ENCODE results near the gene BCKDHA. TPM values are rescaled to one million over a fixed set of nuclear protein-coding genes. Genes with fewer than 3 reads are reported as not detected.

BCKDHA gene
- total and polyA plus RNA-seq, 9 donors = 3.8 to 43.8 (median 19.0) TPM

DNA sequence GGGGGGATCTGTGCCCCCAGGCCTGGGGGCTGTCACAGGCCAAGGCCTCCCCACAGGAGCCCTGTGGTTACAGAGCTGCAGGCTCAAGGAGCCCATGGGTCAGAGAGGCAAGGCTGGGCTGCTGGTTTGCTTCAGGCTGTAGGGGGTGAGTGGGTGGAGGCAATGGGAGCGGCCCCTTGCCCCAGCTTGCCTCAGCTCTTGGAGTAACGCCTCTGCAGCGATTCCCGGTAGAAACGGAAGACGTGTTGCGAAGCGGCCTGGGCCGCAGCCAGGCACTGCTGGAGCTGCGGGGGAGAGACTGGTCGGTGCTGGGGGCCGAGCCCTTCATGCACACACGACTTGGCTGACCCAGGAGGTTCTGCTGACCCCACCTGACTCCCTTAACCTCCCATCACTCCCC lies 11.2 kb upstream of the BCKDHA start:
- Histone ChIP-seq H3K4me1 (ENCODE audit: insufficient read depth) (no peaks in the 10 kb centered on the region), H3K36me3 (no peaks in the 10 kb centered on the region), H3K4me3 (no peak overlapping the region), H3K27ac (no peak overlapping the region), H3K9me3 (no peaks in the 10 kb centered on the region), H3K27me3 (no peaks in the 10 kb centered on the region)
- TF ChIP-seq EP300 (IDR thresholded peaks at IDR 0.05) (no peak), POLR2A (IDR thresholded peaks at IDR 0.05) (no peak)
- TF ChIP-seq, protein P1, sequence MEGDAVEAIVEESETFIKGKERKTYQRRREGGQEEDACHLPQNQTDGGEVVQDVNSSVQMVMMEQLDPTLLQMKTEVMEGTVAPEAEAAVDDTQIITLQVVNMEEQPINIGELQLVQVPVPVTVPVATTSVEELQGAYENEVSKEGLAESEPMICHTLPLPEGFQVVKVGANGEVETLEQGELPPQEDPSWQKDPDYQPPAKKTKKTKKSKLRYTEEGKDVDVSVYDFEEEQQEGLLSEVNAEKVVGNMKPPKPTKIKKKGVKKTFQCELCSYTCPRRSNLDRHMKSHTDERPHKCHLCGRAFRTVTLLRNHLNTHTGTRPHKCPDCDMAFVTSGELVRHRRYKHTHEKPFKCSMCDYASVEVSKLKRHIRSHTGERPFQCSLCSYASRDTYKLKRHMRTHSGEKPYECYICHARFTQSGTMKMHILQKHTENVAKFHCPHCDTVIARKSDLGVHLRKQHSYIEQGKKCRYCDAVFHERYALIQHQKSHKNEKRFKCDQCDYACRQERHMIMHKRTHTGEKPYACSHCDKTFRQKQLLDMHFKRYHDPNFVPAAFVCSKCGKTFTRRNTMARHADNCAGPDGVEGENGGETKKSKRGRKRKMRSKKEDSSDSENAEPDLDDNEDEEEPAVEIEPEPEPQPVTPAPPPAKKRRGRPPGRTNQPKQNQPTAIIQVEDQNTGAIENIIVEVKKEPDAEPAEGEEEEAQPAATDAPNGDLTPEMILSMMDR (IDR thresholded peaks at IDR 0.05) = no peak
- 23 to 48% (median 25%) methylated on average over 13 of the region's 13 CpGs for WGBS, 3 donors
- intact Hi-C loops (cut with DNase I) = no loop called here
- peak; percentile 52 to 85 (median 69) for DNase-seq

DNA sequence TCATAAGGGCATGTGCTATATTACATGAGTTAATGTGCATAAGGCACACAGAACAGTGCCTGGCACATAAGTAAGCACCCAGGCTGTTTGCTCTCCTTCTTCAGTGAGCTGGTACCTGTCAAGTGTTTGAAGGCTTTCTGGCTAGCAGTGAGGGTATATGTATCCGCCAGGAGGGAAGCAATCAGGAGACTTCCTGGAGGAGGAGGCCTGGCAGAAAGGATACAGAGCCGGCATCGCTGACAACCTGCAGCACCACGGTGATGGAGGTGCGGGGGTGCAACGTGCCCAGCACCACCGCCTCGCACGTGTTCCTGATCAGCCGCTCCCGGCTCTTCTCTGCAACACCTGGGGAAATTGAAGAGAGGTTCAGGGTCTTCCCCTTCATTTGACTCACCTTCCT lies 6.0 kb upstream of the BCKDHA start:
- DNase-seq = no peak
- no peaks in the 10 kb centered on the region for H3K9me3 ChIP-seq
- 84 to 90% (median 86%) methylated on average over 11 of the region's 11 CpGs for WGBS, 3 donors
- peaks cover 2% of the 10 kb centered on the region for H3K4me1 ChIP-seq (ENCODE audit: insufficient read depth)
- no peaks in the 10 kb centered on the region for H3K27me3 ChIP-seq
- intact Hi-C loops (cut with DNase I) = no loop called here
- no peaks in the 10 kb centered on the region for H3K36me3 ChIP-seq
- H3K4me3 ChIP-seq = no peak overlapping the region
- no peak overlapping the region for H3K27ac ChIP-seq
- TF ChIP-seq POLR2A (IDR thresholded peaks at IDR 0.05) (no peak), EP300 (IDR thresholded peaks at IDR 0.05) (no peak)
- TF ChIP-seq, protein P1 (IDR thresholded peaks at IDR 0.05) = no peak

DNA sequence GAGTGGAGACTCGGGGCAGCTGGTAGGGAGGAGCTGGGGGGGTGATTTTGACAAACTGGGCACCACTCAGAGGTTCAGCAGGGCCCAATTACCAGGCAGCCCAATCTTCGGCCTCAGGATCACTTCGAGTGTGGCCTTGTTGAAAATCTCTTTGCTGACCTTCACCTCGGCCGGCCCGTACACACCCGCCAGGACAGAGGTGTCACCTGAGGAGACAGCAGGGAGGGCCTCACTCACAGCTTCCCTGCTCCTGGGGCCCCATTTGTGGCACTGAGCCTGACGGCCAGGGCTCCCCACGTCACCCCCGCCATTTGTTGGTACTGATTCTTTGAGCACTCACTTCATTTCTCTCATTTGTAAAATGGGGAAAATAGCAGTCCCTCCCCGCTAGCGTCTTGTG lies 4.8 kb upstream of the BCKDHA start:
- no peak for DNase-seq
- Histone ChIP-seq H3K9me3 (no peaks in the 10 kb centered on the region), H3K4me1 (ENCODE audit: insufficient read depth) (peaks cover 2% of the 10 kb centered on the region), H3K27ac (no peak overlapping the region), H3K4me3 (no peak overlapping the region), H3K36me3 (no peaks in the 10 kb centered on the region), H3K27me3 (no peaks in the 10 kb centered on the region)
- WGBS, 3 donors = 67 to 80% (median 74%) methylated on average over 12 of the region's 12 CpGs
- TF ChIP-seq EP300 (IDR thresholded peaks at IDR 0.05) = no peak
- TF ChIP-seq, protein P1 (IDR thresholded peaks at IDR 0.05) = no peak
- intact Hi-C loops (cut with DNase I) = no loop called here

DNA sequence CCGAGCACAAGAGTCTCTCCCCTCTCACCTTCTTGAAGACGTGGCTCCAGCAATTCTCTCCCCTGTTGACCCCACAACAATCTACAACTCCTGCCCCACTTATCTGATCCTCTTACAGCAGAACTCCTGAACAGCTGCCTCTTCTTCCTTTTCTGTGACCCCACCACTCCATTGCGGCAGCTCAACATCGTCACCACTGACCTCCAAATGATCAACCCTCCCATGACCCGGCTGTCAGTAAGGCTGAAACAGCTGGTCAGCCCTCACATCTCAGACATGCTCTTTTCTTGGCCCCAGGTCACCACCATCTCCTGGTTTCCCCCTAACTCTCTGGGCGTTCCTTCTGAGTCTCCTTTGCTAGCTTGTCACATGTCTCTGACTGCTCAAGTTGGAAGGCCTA lies 2.3 kb upstream of the BCKDHA start:
- DNase-seq = no peak
- TF ChIP-seq, protein P1 (IDR thresholded peaks at IDR 0.05) = no peak
- TF ChIP-seq POLR2A (IDR thresholded peaks at IDR 0.05) = no peak
- no peak for TF ChIP-seq EP300 (IDR thresholded peaks at IDR 0.05)
- no peaks in the 10 kb centered on the region for H3K36me3 ChIP-seq
- peaks cover 5% of the 10 kb centered on the region for H3K4me1 ChIP-seq (ENCODE audit: insufficient read depth)
- 63 to 71% (median 66%) methylated on average over 6 of the region's 6 CpGs for WGBS, 3 donors
- H3K4me3 ChIP-seq = no peak overlapping the region
- no peaks in the 10 kb centered on the region for H3K27me3 ChIP-seq
- intact Hi-C loops (cut with DNase I) = no loop called here
- no peaks in the 10 kb centered on the region for H3K9me3 ChIP-seq
- H3K27ac ChIP-seq = no peak overlapping the region

DNA sequence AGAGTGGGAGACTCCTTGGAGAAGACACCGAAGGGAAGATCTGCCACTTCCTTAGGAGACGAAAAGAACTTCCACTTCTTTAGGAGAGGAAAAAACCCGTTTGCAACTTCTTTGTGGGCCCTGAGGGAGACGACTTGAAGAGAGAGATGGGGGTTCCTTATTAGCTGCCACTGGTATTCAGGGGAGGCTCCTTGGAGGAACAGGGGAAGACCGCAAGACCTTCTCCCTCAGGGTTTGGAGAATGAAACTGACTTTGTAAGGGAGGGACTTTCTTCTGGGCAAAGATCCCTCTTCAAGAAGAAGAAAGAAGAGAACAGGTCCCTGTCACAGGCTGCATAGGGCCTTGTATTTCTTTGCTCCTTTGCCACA lies 416 bp downstream of the BCKDHA start:
- Histone ChIP-seq H3K9me3 (no peaks in the 10 kb centered on the region), H3K36me3 (no peaks in the 10 kb centered on the region), H3K4me3 (peak overlapping the region; percentile 98), H3K4me1 (ENCODE audit: insufficient read depth) (peaks cover 5% of the 10 kb centered on the region), H3K27ac (peak overlapping the region; percentile 1 to 84), H3K27me3 (no peaks in the 10 kb centered on the region)
- TF ChIP-seq EP300 (IDR thresholded peaks at IDR 0.05) = no peak
- no peak for TF ChIP-seq POLR2A (IDR thresholded peaks at IDR 0.05)
- TF ChIP-seq, protein P1 (IDR thresholded peaks at IDR 0.05) = no peak
- DNase-seq = no peak
- WGBS, 3 donors = 0 to 1% (median 0%) methylated on average over 5 of the region's 5 CpGs
- intact Hi-C loops (cut with DNase I) = no loop called here
